ENCODE measurements around the gene C12orf76.

Gene C12orf76

GRCh38 chr12:110006115-110006514 lies 42.2 kb downstream of the C12orf76 start:
- H3K79me2 ChIP-seq (ENCODE audit: insufficient read depth, low read length) = peaks cover 72% of the 10 kb centered on the region
- H3K9ac ChIP-seq (ENCODE audit: low read depth, low read length) = no peak overlapping the region
- 0 out of 2 replicates have a peak, but pooled peaks cover 3% of the 10 kb centered on the region for H4K20me1 ChIP-seq (ENCODE audit: insufficient read depth, low read length)
- DNase-seq = no peak
- no peaks in the 10 kb centered on the region for H3K27me3 ChIP-seq (ENCODE audit: insufficient read depth, low read length, poor library complexity)
- H3K4me2 ChIP-seq (ENCODE audit: insufficient read depth, low read length) = no peak overlapping the region
- H3K4me1 ChIP-seq (ENCODE audit: insufficient read depth, low read length) = peaks cover 8% of the 10 kb centered on the region
- TF ChIP-seq EZH2 (IDR thresholded peaks at IDR 0.05; ENCODE audit: borderline replicate concordance, low read depth, low read length, severe bottlenecking) = no peak
- no peak for TF ChIP-seq CTCF (IDR thresholded peaks at IDR 0.05; ENCODE audit: borderline replicate concordance, extremely low read depth, low read length, poor library complexity, severe bottlenecking)
- H3K27ac ChIP-seq (ENCODE audit: low read length) = no peak overlapping the region
- ATAC-seq (ENCODE audit: insufficient read depth, low read depth) = no peak
- H3K36me3 ChIP-seq (ENCODE audit: insufficient read depth, low read length) = peaks cover 12% of the 10 kb centered on the region
- no peak overlapping the region for H3K4me3 ChIP-seq (ENCODE audit: low read depth in 1 of 2, low read length in 2 of 2)
- H3K9me3 ChIP-seq (ENCODE audit: insufficient read depth, low read length, severe bottlenecking) = no peaks in the 10 kb centered on the region
- no peak overlapping the region for H2AFZ ChIP-seq (ENCODE audit: low read depth, low read length)

- TF ChIP-seq EZH2 (IDR thresholded peaks at IDR 0.05; ENCODE audit: borderline replicate concordance, low read depth, low read length, severe bottlenecking) (no peak), CTCF (IDR thresholded peaks at IDR 0.05; ENCODE audit: borderline replicate concordance, extremely low read depth, low read length, poor library complexity, severe bottlenecking) (no peak)
- Histone ChIP-seq H3K36me3 (ENCODE audit: insufficient read depth, low read length) (peaks cover 12% of the 10 kb centered on the region), H2AFZ (ENCODE audit: low read depth, low read length) (no peak overlapping the region), H3K9me3 (ENCODE audit: insufficient read depth, low read length, severe bottlenecking) (no peaks in the 10 kb centered on the region), H3K4me1 (ENCODE audit: insufficient read depth, low read length) (peaks cover 15% of the 10 kb centered on the region), H3K27me3 (ENCODE audit: insufficient read depth, low read length, poor library complexity) (no peaks in the 10 kb centered on the region), H3K4me2 (ENCODE audit: insufficient read depth, low read length) (no peak overlapping the region), H3K4me3 (ENCODE audit: low read depth in 1 of 2, low read length in 2 of 2) (no peak overlapping the region), H4K20me1 (ENCODE audit: insufficient read depth, low read length) (0 out of 2 replicates have a peak, but pooled peaks cover 3% of the 10 kb centered on the region), H3K9ac (ENCODE audit: low read depth, low read length) (no peak overlapping the region), H3K27ac (ENCODE audit: low read length) (no peak overlapping the region), H3K79me2 (ENCODE audit: insufficient read depth, low read length) (peaks cover 71% of the 10 kb centered on the region)
- DNase-seq (no peak), ATAC-seq (ENCODE audit: insufficient read depth, low read depth) (no peak)
Observed at GRCh38 chr12:110005319-110005973, 42.9 kb downstream of the C12orf76 start.

GRCh38 chr12:110004598-110004997 lies 43.7 kb downstream of the C12orf76 start:
- ATAC-seq (ENCODE audit: insufficient read depth, low read depth) (no peak), DNase-seq (no peak)
- no peaks in the 10 kb centered on the region for H3K9me3 ChIP-seq (ENCODE audit: insufficient read depth, low read length, severe bottlenecking)
- peaks cover 22% of the 10 kb centered on the region for H3K4me1 ChIP-seq (ENCODE audit: insufficient read depth, low read length)
- H3K4me2 ChIP-seq (ENCODE audit: insufficient read depth, low read length) = no peak overlapping the region
- no peak overlapping the region for H3K27ac ChIP-seq (ENCODE audit: low read length)
- H3K36me3 ChIP-seq (ENCODE audit: insufficient read depth, low read length) = peaks cover 12% of the 10 kb centered on the region
- H3K79me2 ChIP-seq (ENCODE audit: insufficient read depth, low read length) = peaks cover 73% of the 10 kb centered on the region
- H2AFZ ChIP-seq (ENCODE audit: low read depth, low read length) = no peak overlapping the region
- H3K9ac ChIP-seq (ENCODE audit: low read depth, low read length) = no peak overlapping the region
- no peaks in the 10 kb centered on the region for H3K27me3 ChIP-seq (ENCODE audit: insufficient read depth, low read length, poor library complexity)
- 0 out of 2 replicates have a peak, but pooled peaks cover 9% of the 10 kb centered on the region for H4K20me1 ChIP-seq (ENCODE audit: insufficient read depth, low read length)
- no peak overlapping the region for H3K4me3 ChIP-seq (ENCODE audit: low read depth in 1 of 2, low read length in 2 of 2)
- TF ChIP-seq EZH2 (IDR thresholded peaks at IDR 0.05; ENCODE audit: borderline replicate concordance, low read depth, low read length, severe bottlenecking) = no peak
- no peak for TF ChIP-seq CTCF (IDR thresholded peaks at IDR 0.05; ENCODE audit: borderline replicate concordance, extremely low read depth, low read length, poor library complexity, severe bottlenecking)
